LNCAP (cell line): Measurements from ENCODE around the gene MRPL21.

Source experiments
- CTCF ChIP-seq: fragments of 450-650 bp; IDR thresholded peaks from 2 replicates; pipeline ENCODE4 v1.5.1; 2017; ENCODE audit warnings: mild to moderate bottlenecking

MRPL21 gene

GRCh38 chr11:68889948-68890446, 13.6 kb downstream of the MRPL21 start:
- no peak; the same call in 1 of the 2 replicates for TF ChIP-seq CTCF

GRCh38 chr11:68882391-68882790, 21.2 kb downstream of the MRPL21 start:
- TF ChIP-seq CTCF = no peak

GRCh38 chr11:68881320-68881719, 22.3 kb downstream of the MRPL21 start:
- no peak for TF ChIP-seq CTCF

GRCh38 chr11:68880851-68881250, 22.8 kb downstream of the MRPL21 start:
- TF ChIP-seq CTCF = no peak

GRCh38 chr11:68878022-68878421, 25.6 kb downstream of the MRPL21 start:
- no peak for TF ChIP-seq CTCF

- no peak for TF ChIP-seq CTCF
Observed at GRCh38 chr11:68872216-68873003, 31.2 kb downstream of the MRPL21 start.

GRCh38 chr11:68870470-68870869, 33.2 kb downstream of the MRPL21 start:
- TF ChIP-seq CTCF = no peak
